Brain microvascular endothelial cell (primary cell): Measurements from ENCODE around the gene CLRN2.

ENCODE experiments used
- DNase-seq: peaks from one replicate; pipeline ENCODE4 v3.0.0-alpha.2; 2020
- H3K27ac ChIP-seq: fragments of 250-450 bp; sonication (Bioruptor Pico); 2 replicates; pipeline ENCODE4 v1.5.1; 2020; ENCODE audit warnings: mild to moderate bottlenecking, moderate library complexity
- H3K27me3 ChIP-seq: fragments of 250-450 bp; sonication (Bioruptor Pico); replicated peaks from 2 replicates; pipeline ENCODE4 v1.5.1; 2020; ENCODE audit warnings: mild to moderate bottlenecking
- H3K36me3 ChIP-seq: fragments of 250-450 bp; sonication (Bioruptor Pico); replicated peaks from 2 replicates; pipeline ENCODE4 v1.5.1; 2020; ENCODE audit warnings: mild to moderate bottlenecking
- H3K4me3 ChIP-seq: 2 replicates; pipeline ENCODE4 v1.5.1; 2011; ENCODE audit warnings: low read depth, mild to moderate bottlenecking, control low read depth, low read length, moderate library complexity
- in situ Hi-C: cut with HindIII; loops from 2 replicates; pipeline ENCODE4 v1.10.0; 2017; ENCODE audit warnings: low sequenced_read_pairs, low pct_ligation_motif_present
- TF ChIP-seq, protein P1 (sequence below): IDR thresholded peaks from 2 replicates; pipeline ENCODE4 v1.5.1; 2011; ENCODE audit warnings: low read depth, mild to moderate bottlenecking, moderate library complexity, low read length, control low read depth, inconsistent platforms; ENCODE audit errors: missing control alignments

CLRN2 gene

DNA sequence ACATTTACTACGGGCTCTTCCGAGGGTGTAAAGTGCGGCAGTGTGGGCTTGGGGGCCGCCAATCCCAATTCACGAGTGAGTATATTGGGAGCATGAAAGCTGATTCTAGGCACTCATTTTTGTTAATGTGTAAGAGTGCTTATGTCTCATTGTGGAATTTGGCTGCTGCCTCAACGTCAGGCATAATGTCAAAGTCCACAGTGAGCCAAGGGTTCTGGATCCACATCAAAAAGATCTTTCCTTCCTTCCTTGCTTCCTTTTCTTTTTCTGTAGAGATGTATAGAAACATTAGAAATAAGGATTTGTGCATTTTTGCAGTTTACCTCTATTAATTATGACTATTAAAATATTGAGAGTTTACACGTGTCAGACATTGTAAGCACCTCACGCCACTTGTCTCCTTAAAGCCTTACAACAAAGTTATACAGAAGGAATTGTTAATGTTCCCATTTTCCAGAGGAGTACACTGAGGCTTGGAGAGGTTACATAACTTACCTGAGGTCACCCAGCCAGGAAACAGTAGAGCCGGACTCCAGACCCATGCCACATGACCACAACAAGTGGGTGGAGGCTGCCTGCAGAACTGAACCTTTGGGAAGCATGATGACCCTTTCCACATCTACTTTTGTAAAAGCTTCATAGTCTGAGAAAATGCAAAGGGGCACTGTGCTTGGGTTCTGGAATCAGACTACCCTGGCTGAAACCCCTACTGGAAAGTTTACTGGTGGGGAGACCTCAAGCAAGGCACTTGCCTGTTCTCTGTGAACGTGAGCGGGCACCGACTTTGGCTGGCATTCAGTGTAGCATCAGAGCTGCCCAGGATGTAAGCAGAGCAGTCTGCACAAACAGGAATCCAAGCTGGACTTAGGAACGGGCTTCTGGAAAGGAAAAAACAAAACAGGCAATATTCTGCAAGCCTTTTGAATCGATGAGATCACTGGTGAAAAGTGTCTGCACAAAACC, 761 bp downstream of the CLRN2 start:
- Histone ChIP-seq H3K27me3 (peaks cover 12% of the 10 kb centered on the region), H3K36me3 (no peaks in the 10 kb centered on the region), H3K4me3 (no peak overlapping the region), H3K27ac (no peak overlapping the region)
- no peak for DNase-seq
- in situ Hi-C loops = no loop called here
- TF ChIP-seq, protein P1, sequence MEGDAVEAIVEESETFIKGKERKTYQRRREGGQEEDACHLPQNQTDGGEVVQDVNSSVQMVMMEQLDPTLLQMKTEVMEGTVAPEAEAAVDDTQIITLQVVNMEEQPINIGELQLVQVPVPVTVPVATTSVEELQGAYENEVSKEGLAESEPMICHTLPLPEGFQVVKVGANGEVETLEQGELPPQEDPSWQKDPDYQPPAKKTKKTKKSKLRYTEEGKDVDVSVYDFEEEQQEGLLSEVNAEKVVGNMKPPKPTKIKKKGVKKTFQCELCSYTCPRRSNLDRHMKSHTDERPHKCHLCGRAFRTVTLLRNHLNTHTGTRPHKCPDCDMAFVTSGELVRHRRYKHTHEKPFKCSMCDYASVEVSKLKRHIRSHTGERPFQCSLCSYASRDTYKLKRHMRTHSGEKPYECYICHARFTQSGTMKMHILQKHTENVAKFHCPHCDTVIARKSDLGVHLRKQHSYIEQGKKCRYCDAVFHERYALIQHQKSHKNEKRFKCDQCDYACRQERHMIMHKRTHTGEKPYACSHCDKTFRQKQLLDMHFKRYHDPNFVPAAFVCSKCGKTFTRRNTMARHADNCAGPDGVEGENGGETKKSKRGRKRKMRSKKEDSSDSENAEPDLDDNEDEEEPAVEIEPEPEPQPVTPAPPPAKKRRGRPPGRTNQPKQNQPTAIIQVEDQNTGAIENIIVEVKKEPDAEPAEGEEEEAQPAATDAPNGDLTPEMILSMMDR = no peak

DNA sequence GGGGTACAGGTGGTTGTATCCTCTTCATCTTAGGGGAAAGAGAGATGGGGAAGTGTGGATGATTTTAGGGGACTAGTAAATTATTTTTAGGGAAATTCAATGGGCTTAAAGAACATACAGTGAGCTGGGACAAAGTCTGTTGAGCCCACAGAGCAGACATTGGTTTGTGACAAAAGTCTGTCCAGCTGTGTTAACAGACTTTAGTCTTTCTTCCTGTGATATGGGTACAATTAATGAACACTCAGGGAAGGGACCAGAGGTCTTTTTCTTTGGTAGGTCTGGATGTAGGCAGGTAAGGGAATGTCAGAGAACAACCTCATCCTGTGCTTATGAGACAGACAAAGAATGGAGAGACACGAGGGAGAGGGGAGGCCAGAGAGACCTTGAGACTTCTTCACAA, 2.0 kb downstream of the CLRN2 start:
- TF ChIP-seq, protein P1 = no peak
- DNase-seq = no peak
- in situ Hi-C loops = no loop called here

DNA sequence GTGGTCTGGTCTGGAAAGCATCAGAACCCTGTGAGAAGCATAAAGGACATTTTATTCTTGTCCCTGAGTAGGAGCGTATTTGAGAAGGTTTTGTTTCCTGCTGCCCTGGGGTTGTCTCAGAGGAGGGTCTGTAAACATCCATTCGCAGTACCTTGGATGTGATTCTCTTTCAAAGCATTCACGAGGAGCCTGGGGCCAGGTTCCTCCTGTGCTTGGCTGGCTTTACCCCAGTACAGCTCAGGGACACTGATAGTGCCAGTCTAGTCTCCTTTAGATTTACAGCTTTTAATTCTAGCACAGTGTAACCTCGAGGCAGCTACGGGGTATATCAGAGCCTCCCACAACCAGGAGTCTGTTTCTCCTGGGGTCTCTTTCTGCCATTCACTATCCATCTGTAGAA, 2.7 kb downstream of the CLRN2 start:
- in situ Hi-C loops = no loop called here
- DNase-seq = no peak
- no peak overlapping the region for H3K27ac ChIP-seq
- TF ChIP-seq, protein P1 = no peak
- H3K27me3 ChIP-seq = peaks cover 12% of the 10 kb centered on the region
- no peak overlapping the region for H3K4me3 ChIP-seq
- no peaks in the 10 kb centered on the region for H3K36me3 ChIP-seq

More for the DNA sequence above, 2.0 kb downstream of the CLRN2 start:
- peaks cover 12% of the 10 kb centered on the region for H3K27me3 ChIP-seq
- no peaks in the 10 kb centered on the region for H3K36me3 ChIP-seq
- no peak overlapping the region for H3K27ac ChIP-seq
- no peak overlapping the region for H3K4me3 ChIP-seq

DNA sequence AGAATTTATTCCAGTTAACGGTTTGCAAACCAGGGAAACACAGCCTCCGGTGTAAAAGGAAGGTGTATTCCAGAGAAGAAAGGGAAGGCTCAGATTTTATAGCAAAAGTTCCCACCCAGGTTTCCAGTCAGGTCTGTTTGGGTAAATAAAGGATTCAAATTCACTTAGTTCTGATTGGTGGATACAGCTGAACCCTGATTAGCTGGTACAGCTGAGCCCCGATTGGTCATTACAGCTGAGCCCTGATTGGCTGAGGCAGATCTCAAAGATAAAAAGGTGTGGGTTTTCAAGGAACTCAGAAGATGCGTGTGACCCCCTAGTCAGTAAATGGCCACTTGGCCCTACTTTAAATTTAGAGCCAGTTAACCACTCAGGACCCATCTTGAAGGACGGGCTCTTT, 6.6 kb downstream of the CLRN2 start:
- H3K27ac ChIP-seq = no peak overlapping the region
- peaks cover 11% of the 10 kb centered on the region for H3K27me3 ChIP-seq
- TF ChIP-seq, protein P1 = no peak
- DNase-seq = no peak
- no peaks in the 10 kb centered on the region for H3K36me3 ChIP-seq
- in situ Hi-C loops = no loop called here
- no peak overlapping the region for H3K4me3 ChIP-seq

DNA sequence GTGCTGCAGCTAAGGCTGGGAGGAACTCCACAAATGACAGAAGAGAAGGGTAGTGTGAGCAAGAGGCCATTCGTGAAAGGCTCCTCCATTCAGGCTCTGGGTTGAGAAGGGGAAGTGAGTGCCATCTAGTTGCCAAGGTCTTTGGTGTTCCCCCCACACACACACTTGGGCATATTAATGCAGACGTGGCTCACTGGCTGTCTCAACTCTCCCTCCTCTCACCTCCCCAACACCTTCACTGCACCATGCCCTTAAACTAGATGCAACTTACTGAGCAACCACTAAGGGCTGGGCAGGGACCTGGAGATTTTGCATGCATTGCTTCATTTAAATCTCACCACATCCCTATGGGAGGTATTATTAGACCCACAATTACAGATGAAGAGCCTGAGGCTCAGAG, 8.7 kb downstream of the CLRN2 start:
- Histone ChIP-seq H3K36me3 (no peaks in the 10 kb centered on the region), H3K27me3 (no peaks in the 10 kb centered on the region), H3K27ac (no peak overlapping the region), H3K4me3 (no peak overlapping the region)
- in situ Hi-C loops = no loop called here
- TF ChIP-seq, protein P1 = no peak
- DNase-seq = no peak
